NCI-H774 (cell line): ENCODE measurements around the gene TRH.

Source experiments
- DNase-seq: peaks from one replicate; lab custom pipeline; 2025; lab: John Stamatoyannopoulos, UW

Gene TRH

GRCh38 chr3:129974564-129974832, at the start of gene TRH:
TRH (plus strand) TSS chr3:129974720; CDS start chr3:129975817, 1,097 bp downstream.
- no peak for DNase-seq

- DNase-seq, result no peak
These were observed 47.4 kb upstream of the TRH start for GRCh38 chr3:129927072-129927471.

GRCh38 chr3:129929383-129929782, 45.1 kb upstream of the TRH start:
- no peak for DNase-seq

- no peak for DNase-seq
These were observed 41.0 kb upstream of the TRH start for GRCh38 chr3:129933471-129933870.

GRCh38 chr3:129934234-129935123, 40.0 kb upstream of the TRH start:
- DNase-seq, result peak; percentile 8

- peak; percentile 60 for DNase-seq
These were observed 37.8 kb upstream of the TRH start for GRCh38 chr3:129936757-129937156.

- DNase-seq, result no peak
These were observed 36.8 kb upstream of the TRH start for GRCh38 chr3:129937717-129938116.

DNA sequence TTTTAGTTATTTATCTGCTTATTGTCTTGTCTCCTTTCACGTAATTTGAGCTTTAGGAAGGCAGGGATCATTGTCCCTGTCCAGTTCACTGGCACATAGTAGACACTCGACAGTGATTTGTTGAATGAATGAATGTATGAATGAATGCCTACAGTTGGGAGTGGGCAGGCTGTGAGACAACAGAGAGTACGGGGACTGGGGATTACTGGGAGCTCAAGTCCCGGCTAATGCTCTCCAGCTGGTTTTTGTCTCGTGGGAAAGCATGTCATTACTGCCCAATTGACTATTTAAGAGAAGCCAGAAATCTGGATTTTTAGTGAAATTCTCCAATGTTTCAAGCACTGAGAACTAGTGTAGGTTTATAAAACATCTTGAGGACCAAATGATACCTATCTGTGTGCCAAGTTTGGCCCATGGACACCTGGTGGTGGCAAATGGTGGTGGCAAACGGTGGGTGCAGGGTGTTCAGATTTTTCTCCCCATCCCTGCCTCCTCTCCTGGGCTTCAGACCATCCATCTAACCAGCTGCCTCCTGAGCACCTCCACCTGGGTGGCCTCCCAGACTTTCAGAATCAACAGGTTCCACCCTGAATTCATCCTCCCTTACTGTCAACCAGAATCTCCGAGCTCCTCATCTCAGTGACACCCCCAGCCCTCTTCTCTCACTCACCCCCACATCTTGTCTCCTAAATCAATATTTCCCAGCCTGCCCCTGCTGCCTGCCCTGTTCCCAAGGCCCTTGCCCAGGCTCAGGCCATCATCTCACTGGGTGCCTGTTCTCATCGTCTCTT, 36.2 kb upstream of the TRH start:
- DNase-seq, result no peak

- DNase-seq, result no peak
These were observed 34.4 kb upstream of the TRH start for GRCh38 chr3:129940086-129940485.

- DNase-seq, result peak; percentile 11
These were observed 32.2 kb upstream of the TRH start for GRCh38 chr3:129942296-129942695.

DNA sequence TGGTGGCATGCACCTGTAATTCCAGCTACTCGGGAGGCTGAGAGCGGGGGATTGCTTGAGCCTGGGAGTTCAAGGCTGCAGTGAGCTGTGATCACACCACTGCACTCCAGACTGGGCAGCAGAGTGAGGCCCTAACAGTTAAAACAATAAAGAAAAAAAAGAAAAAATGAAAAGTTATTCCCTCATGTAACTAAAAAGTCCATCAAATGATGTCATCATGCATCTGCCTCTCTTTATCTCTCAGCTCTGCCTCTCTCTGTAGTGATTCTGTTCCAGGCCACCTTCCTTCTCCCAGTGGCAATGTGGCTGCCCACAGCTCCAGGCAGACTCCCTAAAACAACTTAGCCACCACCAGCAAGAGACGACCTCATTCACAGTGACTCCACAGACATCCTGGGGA, 31.5 kb upstream of the TRH start:
- DNase-seq, result no peak

DNA sequence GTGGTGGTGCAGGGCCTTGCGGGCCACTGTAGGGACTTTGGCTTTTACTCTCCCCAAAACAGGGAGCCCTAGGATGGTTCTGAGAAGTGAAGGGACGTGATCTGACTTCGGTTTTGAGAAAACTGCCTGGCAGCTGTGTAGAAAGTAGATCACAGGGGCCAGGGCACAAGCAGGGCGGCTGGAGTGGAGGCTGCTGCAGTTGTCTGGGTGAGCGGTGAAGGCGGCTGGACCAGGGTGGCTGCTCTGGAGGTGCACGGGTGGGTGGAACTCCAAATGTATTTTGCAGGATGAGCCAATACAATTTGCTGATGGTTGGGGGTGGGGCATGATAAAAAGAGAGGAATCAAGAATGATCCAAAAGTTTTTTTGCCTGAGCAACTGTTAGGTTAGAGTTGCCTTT, 29.8 kb upstream of the TRH start:
- DNase-seq, result no peak

GRCh38 chr3:129947538-129948240, 26.8 kb upstream of the TRH start:
- no peak for DNase-seq

DNA sequence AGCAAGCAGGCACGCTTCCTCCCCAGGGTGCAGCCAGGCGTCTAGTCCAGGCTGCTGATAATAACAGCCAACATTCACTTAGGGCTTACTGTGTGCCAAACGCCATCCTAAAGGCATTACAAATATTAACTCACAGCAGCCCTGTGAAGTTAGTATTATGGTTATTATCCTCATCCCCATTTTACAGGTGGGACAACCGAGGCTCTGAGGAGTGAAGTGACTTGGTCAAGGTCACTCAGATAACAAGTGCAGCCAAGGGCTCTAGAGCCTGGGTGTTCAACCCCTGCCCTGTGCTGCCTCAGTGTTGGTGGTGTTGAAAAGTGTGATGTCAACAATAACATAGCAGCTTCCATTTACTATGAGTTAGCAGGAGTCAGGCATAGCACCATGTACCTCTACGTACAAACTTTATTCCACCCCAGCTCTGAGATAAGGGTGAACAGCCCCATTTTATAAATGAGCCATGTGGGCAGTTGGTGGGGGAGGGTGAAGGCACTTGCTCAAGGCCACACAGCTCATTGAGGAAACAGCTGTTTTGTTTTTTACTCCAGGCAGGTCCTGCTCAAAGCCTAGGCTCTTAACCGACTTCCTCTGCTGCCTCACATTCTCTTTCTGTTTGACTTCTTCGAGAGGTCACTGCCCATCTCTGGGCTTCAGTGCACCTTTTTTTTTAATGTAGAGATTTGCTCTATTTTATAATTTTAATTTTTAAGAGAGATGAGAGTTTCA, 24.0 kb upstream of the TRH start:
- DNase-seq, result no peak

GRCh38 chr3:129952556-129953355, 21.8 kb upstream of the TRH start:
- no peak for DNase-seq

DNA sequence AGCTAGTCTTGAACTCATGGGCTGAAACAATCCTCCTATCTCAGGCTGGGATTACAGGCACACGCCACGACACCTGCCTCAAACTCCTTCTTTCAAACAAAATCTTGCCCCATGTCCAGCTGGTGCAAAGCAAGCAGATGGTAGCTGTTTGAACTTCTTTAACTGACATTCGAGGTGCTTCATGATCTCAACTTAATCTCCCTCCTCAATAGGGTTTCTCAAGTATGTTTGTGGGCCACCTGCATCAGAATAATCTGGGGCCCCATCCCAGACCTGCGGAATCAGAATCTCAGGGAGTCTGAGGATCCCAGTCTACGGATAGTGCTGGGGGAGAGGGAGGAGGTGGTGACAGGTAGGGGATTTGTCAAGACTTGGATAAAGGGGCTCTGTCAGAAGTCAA, 20.9 kb upstream of the TRH start:
- no peak for DNase-seq

DNA sequence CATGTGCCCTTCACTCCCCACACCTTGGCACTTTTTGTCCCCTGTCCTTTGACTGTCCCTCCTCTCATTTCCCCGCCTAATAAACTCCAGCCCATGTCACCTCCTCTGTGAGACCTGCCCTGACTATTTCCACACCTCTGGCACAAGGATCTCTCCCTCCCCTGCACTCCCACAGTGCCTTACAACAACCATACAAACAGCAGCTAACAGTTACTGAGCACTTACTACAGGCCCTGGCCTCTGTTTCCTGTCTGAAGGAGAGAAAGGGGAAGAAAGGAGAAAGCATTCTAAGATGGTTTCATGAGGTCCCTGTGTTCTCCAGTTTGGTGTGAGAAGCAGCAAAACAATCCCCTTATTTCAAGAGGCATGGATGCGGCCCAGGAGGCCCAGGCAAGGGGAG, 20.0 kb upstream of the TRH start:
- no peak for DNase-seq

DNA sequence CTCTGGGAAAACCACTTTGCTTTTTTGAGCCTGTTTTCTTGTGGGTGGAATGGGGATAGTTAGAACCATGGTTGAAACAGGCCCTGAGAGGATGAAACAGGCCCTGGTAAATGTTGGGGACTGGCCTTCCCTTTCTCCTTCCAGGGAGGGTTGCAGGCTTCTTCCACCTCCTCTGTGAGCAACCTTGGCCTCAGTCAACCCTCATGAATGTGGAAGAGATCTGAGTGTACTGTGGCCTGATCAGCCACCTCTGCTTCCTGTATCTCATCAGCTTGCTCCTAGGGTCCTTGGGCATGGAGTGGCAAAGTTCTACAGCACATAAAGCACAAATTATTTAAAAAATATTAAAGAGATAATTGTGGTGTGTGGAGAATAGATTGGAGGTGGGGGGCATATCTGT, 17.6 kb upstream of the TRH start:
- DNase-seq, result no peak

GRCh38 chr3:129958755-129959154, 15.8 kb upstream of the TRH start:
- no peak for DNase-seq

GRCh38 chr3:129961141-129961541, 13.4 kb upstream of the TRH start:
- DNase-seq, result no peak

GRCh38 chr3:129962600-129962999, 11.9 kb upstream of the TRH start:
- DNase-seq, result no peak
